MCF 10A (cell line): Measurements from ENCODE around the gene ZNF503. TPM values are rescaled to one million over a fixed set of nuclear protein-coding genes. Genes with fewer than 3 reads are reported as not detected.

ENCODE experiments used
- BruUV-seq: library from RNA; stranded (reverse); fragments of 400-500 nt; replicated peaks from 2 replicates; lab custom pipeline; 2021; lab: Mats Ljungman, UMichigan
- CTCF ChIA-PET: fragments of 300-600 bp; sonication (Branson Sonifier 250); formaldehyde crosslinking; extraction: SDS; loops from one replicate; lab custom pipeline; 2021; ENCODE audit warnings: antibody characterized with exemption, inconsistent platforms; lab: Yijun Ruan, JAX
- POLR2A ChIA-PET: fragments of 300-600, 350-650 bp; sonication (Branson Sonifier 250); formaldehyde crosslinking; extraction: SDS; loops from one replicate; lab custom pipeline; 2020; ENCODE audit warnings: antibody characterized with exemption, inconsistent platforms; lab: Yijun Ruan, JAX
- DNase-seq: peaks from one replicate; pipeline ENCODE4 v3.0.0-alpha.2; 2018; ENCODE audit not compliant: unreplicated experiment
- H3K27ac Mint-ChIP-seq: one replicate; pipeline ENCODE4 v1.8.0; 2022; ENCODE audit warnings: mild to moderate bottlenecking, low read depth, mixed read lengths; ENCODE audit not compliant: unreplicated experiment
- H3K27me3 Mint-ChIP-seq: one replicate; pipeline ENCODE4 v1.8.0; 2022; ENCODE audit warnings: mixed read lengths; ENCODE audit not compliant: insufficient read depth, unreplicated experiment
- H3K36me3 Mint-ChIP-seq: one replicate; pipeline ENCODE4 v1.8.0; 2022; ENCODE audit warnings: mild to moderate bottlenecking, moderate library complexity, mixed read lengths; ENCODE audit not compliant: insufficient read depth, unreplicated experiment
- H3K4me1 Mint-ChIP-seq: one replicate; pipeline ENCODE4 v1.8.0; 2022; ENCODE audit warnings: mixed read lengths; ENCODE audit not compliant: insufficient read depth, unreplicated experiment
- H3K4me3 Mint-ChIP-seq: one replicate; pipeline ENCODE4 v1.8.0; 2022; ENCODE audit warnings: mild to moderate bottlenecking, moderate library complexity, mixed read lengths; ENCODE audit not compliant: unreplicated experiment
- H3K9me3 Mint-ChIP-seq: one replicate; pipeline ENCODE4 v1.8.0; 2022; ENCODE audit warnings: mixed read lengths; ENCODE audit not compliant: unreplicated experiment
- intact Hi-C: fragments of 100-400 bp; cut with micrococcal nuclease; formaldehyde crosslinking; loops from 2 replicates; pipeline ENCODE4 v1.14.1; 2022
- total RNA-seq: library from RNA; stranded (reverse); gene quantifications from 2 replicates; pipeline ENCODE4 v1.2.3, GENCODE V29; 2022
- TF ChIP-seq, protein P1 (sequence below): fragments of 200-600 bp; IDR thresholded peaks from one replicate; pipeline ENCODE4 v1.8.0; 2022; ENCODE audit warnings: antibody characterized with exemption, mild to moderate bottlenecking; ENCODE audit not compliant: unreplicated experiment

Gene ZNF503
- total RNA-seq, 1 experiment from 2014 or later: 7.3 TPM

DNA sequence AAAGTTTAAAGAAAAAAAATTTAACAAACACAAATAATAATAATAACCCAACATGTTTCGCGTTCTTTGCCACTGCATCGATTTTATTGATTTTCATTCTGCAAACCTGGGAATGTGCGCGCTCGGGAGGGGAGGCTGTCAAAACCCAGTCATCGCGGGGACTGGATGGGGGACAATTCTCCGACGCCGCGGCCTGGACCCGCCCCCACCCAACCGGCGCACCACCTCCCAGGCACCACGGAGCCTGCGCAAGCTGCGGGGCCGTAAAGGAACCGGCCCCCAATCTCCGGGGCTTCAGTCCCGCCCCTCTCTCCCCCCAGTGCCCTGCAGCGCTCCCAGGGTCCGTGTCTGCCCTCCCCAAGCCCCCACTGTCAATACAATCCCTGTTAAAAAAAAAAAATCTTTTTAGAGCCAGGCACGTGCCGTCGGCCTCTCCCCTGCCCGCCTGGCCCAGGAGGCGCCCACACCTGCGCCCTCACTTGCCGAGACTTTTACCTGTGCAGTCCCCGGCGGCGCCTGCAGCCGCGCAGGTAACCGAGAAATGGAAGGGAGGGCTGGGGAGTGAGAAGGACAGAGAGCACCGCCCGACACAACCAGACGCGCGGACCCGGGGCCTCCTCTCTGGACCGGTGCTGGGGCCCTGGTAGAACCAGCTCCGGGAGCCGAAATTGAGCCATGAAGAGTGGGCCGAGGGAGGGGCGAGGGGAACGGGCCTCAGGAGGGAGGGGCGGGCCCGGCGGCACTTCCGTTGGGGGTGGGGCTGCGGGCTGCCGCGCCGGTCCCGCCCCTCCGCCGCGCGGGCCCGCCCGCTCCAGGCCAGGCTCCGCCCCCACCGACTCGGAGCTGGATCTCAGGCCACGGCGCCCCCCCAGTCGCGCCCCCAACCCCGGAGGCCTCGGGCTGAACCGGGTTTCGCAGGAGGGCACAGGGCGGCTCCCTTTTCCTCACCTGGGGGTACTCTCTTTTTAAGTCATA is 7.6 kb upstream of the ZNF503 start:
- intact Hi-C loops: loop anchor here (10.0 kb wide), 2 partner anchors 126 to 306 kb away; no protein-coding TSS in a partner anchor
- ChIA-PET POLR2A (interaction anchor here (0.6 to 2.2 kb wide), 8 partner anchors 8 to 582 kb away, joined by 3 to 10 read pairs (median 4); partner anchors contain the start of gene ZNF503), CTCF (interaction anchor here (0.5 to 1.2 kb wide), 5 partner anchors 20 to 1393 kb away, joined by 3 to 4 read pairs (median 3); no protein-coding TSS in a partner anchor)
- Mint-ChIP-seq H3K27ac (peak overlapping the region; percentile 74), H3K27me3 (no peaks in the 10 kb centered on the region), H3K36me3 (peaks cover 8% of the 10 kb centered on the region), H3K4me1 (peaks cover 6% of the 10 kb centered on the region), H3K4me3 (peak overlapping the region; percentile 91), H3K9me3 (no peaks in the 10 kb centered on the region)
- TSS peak; percentile 65 for BruUV-seq
- peak; percentile 66 for DNase-seq
- TF ChIP-seq, protein P1, sequence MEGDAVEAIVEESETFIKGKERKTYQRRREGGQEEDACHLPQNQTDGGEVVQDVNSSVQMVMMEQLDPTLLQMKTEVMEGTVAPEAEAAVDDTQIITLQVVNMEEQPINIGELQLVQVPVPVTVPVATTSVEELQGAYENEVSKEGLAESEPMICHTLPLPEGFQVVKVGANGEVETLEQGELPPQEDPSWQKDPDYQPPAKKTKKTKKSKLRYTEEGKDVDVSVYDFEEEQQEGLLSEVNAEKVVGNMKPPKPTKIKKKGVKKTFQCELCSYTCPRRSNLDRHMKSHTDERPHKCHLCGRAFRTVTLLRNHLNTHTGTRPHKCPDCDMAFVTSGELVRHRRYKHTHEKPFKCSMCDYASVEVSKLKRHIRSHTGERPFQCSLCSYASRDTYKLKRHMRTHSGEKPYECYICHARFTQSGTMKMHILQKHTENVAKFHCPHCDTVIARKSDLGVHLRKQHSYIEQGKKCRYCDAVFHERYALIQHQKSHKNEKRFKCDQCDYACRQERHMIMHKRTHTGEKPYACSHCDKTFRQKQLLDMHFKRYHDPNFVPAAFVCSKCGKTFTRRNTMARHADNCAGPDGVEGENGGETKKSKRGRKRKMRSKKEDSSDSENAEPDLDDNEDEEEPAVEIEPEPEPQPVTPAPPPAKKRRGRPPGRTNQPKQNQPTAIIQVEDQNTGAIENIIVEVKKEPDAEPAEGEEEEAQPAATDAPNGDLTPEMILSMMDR: no peak

DNA sequence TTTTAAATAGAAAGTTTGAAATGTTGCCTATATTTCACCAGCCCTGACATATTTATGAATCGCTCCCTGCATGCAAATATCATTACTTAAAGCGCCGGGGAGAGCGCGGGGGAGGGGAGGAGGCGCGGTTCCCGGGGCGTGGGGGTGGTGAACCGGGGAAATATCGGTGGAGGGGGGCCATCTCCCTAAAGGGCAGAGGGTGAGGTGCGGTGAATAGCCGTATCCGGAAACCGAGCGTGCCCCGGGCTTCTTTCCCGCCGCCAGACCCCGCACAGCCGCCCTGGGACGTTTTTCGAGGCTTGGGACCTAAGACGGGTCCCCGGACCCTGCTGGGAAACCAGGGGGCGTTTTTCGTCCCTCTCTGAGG is 6.9 kb upstream of the ZNF503 start:
- H3K27me3 Mint-ChIP-seq: no peaks in the 10 kb centered on the region
- POLR2A ChIA-PET: interaction anchor here (0.6 to 2.2 kb wide), 6 partner anchors 8 to 173 kb away, joined by 3 to 10 read pairs (median 6); partner anchors contain the start of gene ZNF503
- no peaks in the 10 kb centered on the region for H3K9me3 Mint-ChIP-seq
- H3K4me1 Mint-ChIP-seq: peaks cover 10% of the 10 kb centered on the region
- TF ChIP-seq, protein P1: no peak
- DNase-seq: no peak
- H3K27ac Mint-ChIP-seq: no peak overlapping the region
- intact Hi-C loops: loop anchor here (10.0 kb wide), 2 partner anchors 126 to 306 kb away; no protein-coding TSS in a partner anchor
- peak overlapping the region; percentile 91 for H3K4me3 Mint-ChIP-seq
- CTCF ChIA-PET: no interaction called here
- no TSS peak for BruUV-seq
- peaks cover 8% of the 10 kb centered on the region for H3K36me3 Mint-ChIP-seq

DNA sequence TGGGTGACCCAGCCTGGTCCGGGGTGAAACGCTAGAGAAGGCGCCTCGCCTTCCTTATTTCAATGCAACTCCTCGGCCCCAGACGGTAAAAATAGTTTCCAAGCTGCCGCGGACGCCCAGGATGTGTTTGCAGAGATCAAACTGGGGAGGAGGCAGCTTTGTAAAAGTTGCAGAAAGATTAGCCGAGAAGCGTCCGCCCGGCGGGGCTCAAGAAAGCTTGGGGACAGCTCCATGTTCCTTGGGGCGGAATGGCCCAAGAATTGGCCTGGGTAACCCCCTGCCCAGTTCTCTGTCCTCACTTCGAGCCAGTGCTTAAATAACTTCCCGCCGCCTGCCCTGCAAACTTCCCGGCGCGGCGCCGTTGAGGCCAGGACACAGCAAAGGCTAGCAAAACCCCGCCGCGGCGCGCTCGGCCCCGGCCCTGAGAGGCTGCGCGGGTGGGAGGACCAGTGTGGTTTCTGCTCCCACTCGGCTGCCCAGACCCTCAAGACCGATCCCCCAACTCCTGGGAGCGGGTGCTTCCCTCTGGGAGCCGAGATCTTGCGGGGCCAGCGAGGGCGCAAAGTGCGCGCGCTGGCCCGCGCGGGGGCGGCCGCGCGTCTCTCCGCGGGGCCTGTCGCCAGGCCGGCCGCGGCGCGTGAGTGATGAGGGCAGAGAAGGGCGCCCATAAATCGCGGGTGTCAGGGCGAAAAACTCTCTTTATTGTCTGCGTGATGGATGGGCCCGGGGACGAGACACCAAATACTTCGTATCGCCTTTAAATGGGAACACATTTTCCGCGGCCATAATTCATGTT is 6.3 kb upstream of the ZNF503 start:
- Mint-ChIP-seq H3K9me3 (no peaks in the 10 kb centered on the region), H3K4me1 (peaks cover 10% of the 10 kb centered on the region), H3K4me3 (peak overlapping the region; percentile 91), H3K27ac (no peak overlapping the region), H3K27me3 (no peaks in the 10 kb centered on the region), H3K36me3 (peaks cover 13% of the 10 kb centered on the region)
- CTCF ChIA-PET: no interaction called here
- intact Hi-C loops: loop anchor here (10.0 kb wide), 2 partner anchors 127 to 307 kb away; no protein-coding TSS in a partner anchor
- BruUV-seq: no TSS peak
- TF ChIP-seq, protein P1: no peak
- POLR2A ChIA-PET: interaction anchor here (1.6 to 2.2 kb wide), 2 partner anchors 7 to 22 kb away, joined by 7 to 9 read pairs; partner anchors contain the start of gene ZNF503
- no peak for DNase-seq
